Subcutaneous adipose tissue (tissue), 4 donors: ENCODE measurements around the gene ASL. TPM values are rescaled to one million over a fixed set of nuclear protein-coding genes. Genes with fewer than 3 reads are reported as not detected.

Experiments used
- CTCF ChIP-seq: fragments of 450-650 bp; IDR thresholded peaks from one replicate; pipeline ENCODE4 v1.5.1; 2016; ENCODE audit warnings: low read depth, mild to moderate bottlenecking, control low read depth, antibody characterized with exemption, moderate library complexity
- total RNA-seq, 4 donors: library from RNA; depleted of rRNA; stranded (reverse); fragments of >200 nt; gene quantifications; one replicate each; pipeline ENCODE4 v1.1.0, GENCODE V29; 2016

Gene ASL
- total RNA-seq, 4 donors from 2014 or later = 15.5 to 34.6 (median 30.7) TPM

GRCh38 chr7:66047426-66047825 is 28.2 kb upstream of the ASL start:
- TF ChIP-seq CTCF = no peak

GRCh38 chr7:66050337-66050957 is 25.2 kb upstream of the ASL start:
- no peak for TF ChIP-seq CTCF

- TF ChIP-seq CTCF = no peak
These were observed 24.6 kb upstream of the ASL start for GRCh38 chr7:66050990-66051448.

- TF ChIP-seq CTCF = no peak
These were observed 23.2 kb upstream of the ASL start for GRCh38 chr7:66052447-66052846.

- no peak for TF ChIP-seq CTCF
These were observed 21.6 kb upstream of the ASL start for GRCh38 chr7:66054063-66054462.

GRCh38 chr7:66055321-66055956 is 20.2 kb upstream of the ASL start:
- TF ChIP-seq CTCF = no peak

- no peak for TF ChIP-seq CTCF
These were observed 14.8 kb upstream of the ASL start for GRCh38 chr7:66060796-66061195.
